Neutrophil (primary cell): ENCODE measurements around the gene SPACA4.

Source experiments
- H3K27ac ChIP-seq: fragments of 200-600 bp; sonication (generic); 2 replicates; pipeline ENCODE4 v1.5.1; 2016; ENCODE audit warnings: mild to moderate bottlenecking, moderate library complexity
- H3K27me3 ChIP-seq: fragments of 200-600 bp; sonication (generic); 2 replicates; pipeline ENCODE4 v1.6.0; 2016; ENCODE audit warnings: mild to moderate bottlenecking
- H3K36me3 ChIP-seq: fragments of 200-600 bp; sonication (generic); 2 replicates; pipeline ENCODE4 v1.5.1; 2017
- H3K4me1 ChIP-seq, 2 experiments: fragments of 200-600 bp in 1 of 2; sonication (generic) in 1 of 2; 1 replicate in 1 of 2; 2 replicates in 1 of 2; pipeline versions ENCODE4 v1.5.1 to v1.6.1; 2013 to 2016; ENCODE audit warnings: low read depth in 1 of 2, low read length in 1 of 2, mild to moderate bottlenecking in 1 of 2, moderate library complexity in 1 of 2; ENCODE audit not compliant: control insufficient read depth in 1 of 2, insufficient read depth in 1 of 2
- H3K4me3 ChIP-seq, 2 experiments: fragments of 200-600 bp in 1 of 2; sonication (generic) in 1 of 2; 1 replicate in 1 of 2; 2 replicates in 1 of 2; pipeline ENCODE4 v1.5.1; 2013 to 2016; ENCODE audit warnings: low read depth in 1 of 2, low read length in 1 of 2, mild to moderate bottlenecking in 1 of 2, moderate library complexity in 1 of 2
- H3K9me3 ChIP-seq: fragments of 200-600 bp; sonication (generic); 2 replicates; pipeline ENCODE4 v1.5.1; 2016
- TF ChIP-seq, protein P1 (sequence below): fragments of 200-600 bp; sonication (generic); IDR thresholded peaks from 2 replicates; pipeline ENCODE4 v1.5.1; 2016; ENCODE audit warnings: antibody characterized with exemption

SPACA4 gene

DNA sequence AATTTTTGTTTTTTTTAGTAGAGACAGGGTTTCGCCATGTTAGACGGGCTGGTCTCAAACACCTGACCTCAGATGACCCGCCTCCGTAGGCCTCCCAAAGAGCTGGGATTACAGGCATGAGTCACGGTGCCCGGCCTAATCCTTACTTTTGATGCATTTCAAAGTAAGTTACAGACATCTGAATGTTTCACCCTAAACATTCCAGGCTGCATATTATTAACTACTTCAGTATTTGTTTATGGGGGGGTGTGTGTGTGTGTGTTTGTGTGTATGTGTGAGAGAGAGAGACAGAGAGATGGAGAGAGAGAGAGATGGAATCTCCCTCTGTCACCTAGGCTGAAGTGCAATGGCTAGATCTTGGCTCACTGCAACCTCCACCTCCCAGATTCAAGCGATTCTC lies 41.5 kb upstream of the SPACA4 start:
- Histone ChIP-seq H3K4me1 (peaks cover 0 to 3% of the 10 kb centered on the region in 2 experiments), H3K27ac (no peak overlapping the region), H3K36me3 (no peaks in the 10 kb centered on the region), H3K9me3 (no peaks in the 10 kb centered on the region), H3K27me3 (peaks cover 24% of the 10 kb centered on the region), H3K4me3 (no peak overlapping the region)
- TF ChIP-seq, protein P1, sequence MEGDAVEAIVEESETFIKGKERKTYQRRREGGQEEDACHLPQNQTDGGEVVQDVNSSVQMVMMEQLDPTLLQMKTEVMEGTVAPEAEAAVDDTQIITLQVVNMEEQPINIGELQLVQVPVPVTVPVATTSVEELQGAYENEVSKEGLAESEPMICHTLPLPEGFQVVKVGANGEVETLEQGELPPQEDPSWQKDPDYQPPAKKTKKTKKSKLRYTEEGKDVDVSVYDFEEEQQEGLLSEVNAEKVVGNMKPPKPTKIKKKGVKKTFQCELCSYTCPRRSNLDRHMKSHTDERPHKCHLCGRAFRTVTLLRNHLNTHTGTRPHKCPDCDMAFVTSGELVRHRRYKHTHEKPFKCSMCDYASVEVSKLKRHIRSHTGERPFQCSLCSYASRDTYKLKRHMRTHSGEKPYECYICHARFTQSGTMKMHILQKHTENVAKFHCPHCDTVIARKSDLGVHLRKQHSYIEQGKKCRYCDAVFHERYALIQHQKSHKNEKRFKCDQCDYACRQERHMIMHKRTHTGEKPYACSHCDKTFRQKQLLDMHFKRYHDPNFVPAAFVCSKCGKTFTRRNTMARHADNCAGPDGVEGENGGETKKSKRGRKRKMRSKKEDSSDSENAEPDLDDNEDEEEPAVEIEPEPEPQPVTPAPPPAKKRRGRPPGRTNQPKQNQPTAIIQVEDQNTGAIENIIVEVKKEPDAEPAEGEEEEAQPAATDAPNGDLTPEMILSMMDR = no peak

DNA sequence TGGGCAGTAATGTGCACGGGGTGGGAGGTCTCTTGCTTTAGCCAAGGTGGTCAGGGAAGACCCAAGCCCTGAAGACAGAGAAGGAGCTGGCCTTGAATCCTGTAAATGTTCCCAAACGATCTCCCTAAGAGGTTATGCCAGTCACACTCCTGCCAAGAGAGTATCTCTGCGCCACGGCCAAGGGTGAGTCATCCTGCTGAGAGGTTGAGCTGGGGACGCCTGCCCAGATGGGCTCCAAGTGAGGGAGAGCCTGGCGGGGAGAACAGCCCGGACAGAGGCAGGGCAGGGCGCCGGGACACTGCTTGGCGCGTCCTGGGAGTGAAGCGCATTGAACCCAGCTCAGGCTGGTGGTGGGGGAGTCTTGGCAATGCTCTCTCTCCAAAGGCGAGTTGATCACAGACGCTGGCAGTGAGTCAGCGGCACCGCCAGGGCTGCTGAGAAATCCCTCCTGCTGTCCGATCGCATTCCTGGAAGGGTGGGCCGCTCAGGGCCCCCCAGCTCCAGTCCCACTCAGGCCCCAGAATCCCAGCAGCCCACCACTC lies 38.1 kb upstream of the SPACA4 start:
- no peaks in the 10 kb centered on the region for H3K36me3 ChIP-seq
- peaks cover 0 to 1% of the 10 kb centered on the region in 2 experiments for H3K4me1 ChIP-seq
- TF ChIP-seq, protein P1 = no peak
- H3K9me3 ChIP-seq = no peaks in the 10 kb centered on the region
- peaks cover 24% of the 10 kb centered on the region for H3K27me3 ChIP-seq
- H3K27ac ChIP-seq = no peak overlapping the region
- H3K4me3 ChIP-seq = no peak overlapping the region

DNA sequence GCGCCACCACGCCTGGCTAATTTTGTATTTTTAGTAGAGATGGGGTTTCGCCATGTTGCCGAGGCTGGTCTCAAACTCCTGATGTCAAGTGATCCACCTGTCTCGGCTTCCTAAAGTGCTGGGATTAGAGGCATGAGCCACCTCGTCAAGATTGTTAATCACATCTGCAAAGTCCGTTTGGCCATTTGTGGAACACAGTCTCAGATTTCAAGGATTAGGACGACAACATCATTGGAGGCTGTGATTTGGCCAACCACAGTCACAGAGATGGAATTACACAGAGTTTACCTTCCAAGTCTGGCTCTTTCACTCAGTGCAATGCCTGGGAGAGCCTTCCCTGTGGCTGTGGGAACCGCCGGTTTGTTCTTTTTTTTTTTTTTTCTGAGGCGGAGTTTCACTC lies 36.7 kb upstream of the SPACA4 start:
- H3K4me3 ChIP-seq = no peak overlapping the region
- H3K9me3 ChIP-seq = no peaks in the 10 kb centered on the region
- H3K4me1 ChIP-seq = no peaks in the 10 kb centered on the region
- H3K27ac ChIP-seq = no peak overlapping the region
- TF ChIP-seq, protein P1 = no peak
- peaks cover 24% of the 10 kb centered on the region for H3K27me3 ChIP-seq
- H3K36me3 ChIP-seq = no peaks in the 10 kb centered on the region

DNA sequence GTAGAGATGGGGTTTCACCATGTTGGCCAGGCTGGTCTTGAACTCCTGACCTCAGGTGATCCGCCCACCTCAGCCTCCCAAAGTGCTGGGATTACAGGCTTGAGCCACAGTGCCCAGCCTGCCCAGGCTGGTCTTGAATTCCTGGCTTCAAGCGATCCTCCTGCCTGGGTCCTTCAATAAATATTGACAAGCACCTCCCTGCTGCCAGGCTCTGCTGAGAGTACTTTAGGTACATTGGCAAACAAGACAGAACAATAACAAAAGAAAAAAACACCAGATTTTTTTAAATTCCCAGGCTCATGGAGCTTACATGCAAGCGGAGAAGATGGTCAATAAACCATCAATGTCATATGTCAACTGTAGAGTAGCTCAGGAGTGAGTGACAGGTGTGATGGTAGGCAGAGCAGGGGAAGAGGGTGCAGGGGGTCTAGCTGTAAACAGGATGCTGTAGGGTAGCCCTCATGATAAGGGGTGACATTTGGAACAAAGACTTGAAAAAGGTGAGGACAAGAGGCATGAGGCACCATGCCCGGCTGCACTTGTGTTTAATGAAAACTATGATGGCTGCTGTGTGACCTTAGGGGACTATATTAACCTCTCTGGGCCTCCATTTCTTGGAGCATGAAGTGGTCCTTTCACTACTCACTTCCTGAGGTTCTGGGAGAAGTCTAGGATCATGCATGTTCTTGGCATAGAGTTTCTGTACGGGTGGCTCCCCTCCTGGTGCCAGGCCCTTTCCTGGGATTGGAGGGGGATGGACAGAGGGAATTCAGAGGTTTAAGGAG lies 35.0 kb upstream of the SPACA4 start:
- Histone ChIP-seq H3K27ac (no peak overlapping the region), H3K4me1 (no peaks in the 10 kb centered on the region)
- TF ChIP-seq, protein P1 = no peak

DNA sequence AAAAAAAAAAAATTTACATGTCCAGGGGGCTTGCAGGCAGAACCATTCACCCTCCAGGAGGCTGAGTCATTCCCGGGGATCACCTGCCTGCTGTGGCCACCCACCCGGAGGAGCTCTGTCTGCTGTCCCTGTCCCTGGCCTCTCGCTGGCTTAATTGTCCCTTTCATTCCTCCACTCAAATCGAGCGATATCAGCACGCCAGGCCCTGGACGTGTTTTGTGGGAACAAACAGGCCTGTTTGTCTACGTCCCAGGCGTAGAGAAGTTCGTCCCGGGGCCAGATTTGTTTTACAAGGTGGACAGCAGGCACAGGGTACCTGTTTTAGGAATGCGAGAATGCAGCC lies 33.4 kb upstream of the SPACA4 start:
- Histone ChIP-seq H3K36me3 (no peaks in the 10 kb centered on the region), H3K4me3 (no peak overlapping the region), H3K4me1 (no peaks in the 10 kb centered on the region), H3K9me3 (no peaks in the 10 kb centered on the region), H3K27me3 (peaks cover 13% of the 10 kb centered on the region), H3K27ac (no peak overlapping the region)
- TF ChIP-seq, protein P1 = no peak

More for the DNA sequence above, 35.0 kb upstream of the SPACA4 start:
- no peaks in the 10 kb centered on the region for H3K9me3 ChIP-seq
- no peaks in the 10 kb centered on the region for H3K36me3 ChIP-seq
- no peak overlapping the region for H3K4me3 ChIP-seq
- peaks cover 24% of the 10 kb centered on the region for H3K27me3 ChIP-seq
